Gastroesophageal sphincter (tissue), 4 donors: Measurements from ENCODE around the gene TMTC2. TPM values are rescaled to one million over a fixed set of nuclear protein-coding genes. Genes with fewer than 3 reads are reported as not detected.

Experiments used
- ATAC-seq: fragments of 150-250 bp; one replicate; pipeline ENCODE4 v1.9.1; 2016; ENCODE audit warnings: mild to moderate bottlenecking, moderate library complexity
- H3K27ac ChIP-seq, 4 donors: fragments of 200-600 bp; sonication (generic) in 3 of 4; 1 replicate in 3 of 4; 2 replicates in 1 of 4; pipeline ENCODE4 v1.5.1; 2016 to 2019
- H3K27me3 ChIP-seq: fragments of 200-600 bp; sonication (generic); one replicate; pipeline ENCODE4 v1.5.1; 2019
- H3K36me3 ChIP-seq, 2 donors: fragments of 200-600 bp; sonication (generic); one replicate each; pipeline ENCODE4 v1.5.1; 2019; ENCODE audit warnings: control low read depth in 1 of 2
- H3K4me1 ChIP-seq, 3 donors: fragments of 200-600 bp; sonication (generic); 1 replicate in 2 of 3; 2 replicates in 1 of 3; pipeline ENCODE4 v1.5.1; 2016 to 2019; ENCODE audit warnings: control low read depth in 2 of 3
- H3K4me3 ChIP-seq, 2 donors: fragments of 200-600 bp; sonication (generic); one replicate each; pipeline ENCODE4 v1.5.1; 2019; ENCODE audit warnings: mild to moderate bottlenecking in 1 of 2, moderate library complexity in 1 of 2
- H3K9me3 ChIP-seq, 3 donors: fragments of 200-600 bp; sonication (generic); one replicate each; pipeline ENCODE4 v1.5.1; 2017 to 2019; ENCODE audit warnings: control low read depth in 2 of 3
- EP300 ChIP-seq: sonication (generic); formaldehyde crosslinking; IDR thresholded peaks from one replicate; pipeline ENCODE4 v1.6.1; 2017; ENCODE audit warnings: antibody characterized with exemption, mild to moderate bottlenecking
- POLR2A ChIP-seq, 2 donors: fragments of 450-650 bp; IDR thresholded peaks; one replicate each; pipeline ENCODE4 v1.6.1; 2017; ENCODE audit warnings: antibody characterized with exemption in 2 of 2, mild to moderate bottlenecking in 2 of 2, moderate library complexity in 1 of 2
- POLR2AphosphoS5 ChIP-seq: sonication (generic); formaldehyde crosslinking; IDR thresholded peaks from one replicate; pipeline ENCODE4 v1.6.1; 2017; ENCODE audit warnings: antibody characterized with exemption
- WGBS, 2 donors: methylation state at CpG; one replicate each; pipeline ENCODE4 v1.1.5; 2018; ENCODE audit warnings: low coverage in 1 of 2; 5-methylcytosine and 5-hydroxymethylcytosine counted together
- total RNA-seq, 4 donors: library from RNA; depleted of rRNA; stranded (reverse); fragments of >200 nt; gene quantifications; one replicate each; pipeline ENCODE4 v1.1.0, GENCODE V29; 2016
- TF ChIP-seq, protein P1 (sequence below), 4 experiments: fragments of 200-600 bp in 2 of 4; fragments of 450-650 bp in 2 of 4; sonication (generic) in 1 of 4; IDR thresholded peaks; one replicate each; pipeline ENCODE4 v1.5.1; 2017 to 2019; ENCODE audit warnings: antibody characterized with exemption in 4 of 4, mild to moderate bottlenecking in 2 of 4, moderate library complexity in 2 of 4

TMTC2 gene
- total RNA-seq, 4 donors from 2014 or later = 7.4 to 21.8 (median 16.0) TPM

DNA sequence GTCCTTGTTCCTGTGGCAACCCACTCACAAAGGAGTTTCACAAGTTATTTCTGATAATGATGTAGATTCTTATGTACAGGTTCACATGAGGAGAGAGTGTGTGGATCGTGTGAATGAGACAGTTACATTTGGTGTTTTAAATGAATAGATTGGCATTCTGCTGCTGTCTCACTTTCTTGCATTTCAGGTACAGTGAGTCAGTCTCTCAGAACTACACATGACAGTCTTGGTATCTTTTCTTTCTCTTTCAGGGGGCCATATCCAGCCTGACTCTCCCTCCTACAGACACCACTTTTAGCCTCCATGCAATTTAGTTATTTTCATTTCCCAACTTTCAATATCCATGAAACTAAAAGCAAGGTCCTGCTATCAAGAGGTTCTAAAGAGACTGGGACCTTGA is 19.9 kb upstream of the TMTC2 start:
- Histone ChIP-seq H3K4me1 (peaks cover 0 to 7% (median 0%) of the 10 kb centered on the region in 3 donors), H3K27ac (no peak overlapping the region), H3K9me3 (no peaks in the 10 kb centered on the region), H3K4me3 (no peak overlapping the region), H3K36me3 (no peaks in the 10 kb centered on the region), H3K27me3 (no peaks in the 10 kb centered on the region)
- WGBS, 2 donors = 94 to 100% methylated on average over 1 of the region's 1 CpG
- no peak for TF ChIP-seq POLR2A (IDR thresholded peaks at IDR 0.05)
- TF ChIP-seq EP300 = no peak
- TF ChIP-seq, protein P1, sequence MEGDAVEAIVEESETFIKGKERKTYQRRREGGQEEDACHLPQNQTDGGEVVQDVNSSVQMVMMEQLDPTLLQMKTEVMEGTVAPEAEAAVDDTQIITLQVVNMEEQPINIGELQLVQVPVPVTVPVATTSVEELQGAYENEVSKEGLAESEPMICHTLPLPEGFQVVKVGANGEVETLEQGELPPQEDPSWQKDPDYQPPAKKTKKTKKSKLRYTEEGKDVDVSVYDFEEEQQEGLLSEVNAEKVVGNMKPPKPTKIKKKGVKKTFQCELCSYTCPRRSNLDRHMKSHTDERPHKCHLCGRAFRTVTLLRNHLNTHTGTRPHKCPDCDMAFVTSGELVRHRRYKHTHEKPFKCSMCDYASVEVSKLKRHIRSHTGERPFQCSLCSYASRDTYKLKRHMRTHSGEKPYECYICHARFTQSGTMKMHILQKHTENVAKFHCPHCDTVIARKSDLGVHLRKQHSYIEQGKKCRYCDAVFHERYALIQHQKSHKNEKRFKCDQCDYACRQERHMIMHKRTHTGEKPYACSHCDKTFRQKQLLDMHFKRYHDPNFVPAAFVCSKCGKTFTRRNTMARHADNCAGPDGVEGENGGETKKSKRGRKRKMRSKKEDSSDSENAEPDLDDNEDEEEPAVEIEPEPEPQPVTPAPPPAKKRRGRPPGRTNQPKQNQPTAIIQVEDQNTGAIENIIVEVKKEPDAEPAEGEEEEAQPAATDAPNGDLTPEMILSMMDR (IDR thresholded peaks at IDR 0.05) = no peak
- TF ChIP-seq POLR2AphosphoS5 = no peak
- no peak for ATAC-seq

DNA sequence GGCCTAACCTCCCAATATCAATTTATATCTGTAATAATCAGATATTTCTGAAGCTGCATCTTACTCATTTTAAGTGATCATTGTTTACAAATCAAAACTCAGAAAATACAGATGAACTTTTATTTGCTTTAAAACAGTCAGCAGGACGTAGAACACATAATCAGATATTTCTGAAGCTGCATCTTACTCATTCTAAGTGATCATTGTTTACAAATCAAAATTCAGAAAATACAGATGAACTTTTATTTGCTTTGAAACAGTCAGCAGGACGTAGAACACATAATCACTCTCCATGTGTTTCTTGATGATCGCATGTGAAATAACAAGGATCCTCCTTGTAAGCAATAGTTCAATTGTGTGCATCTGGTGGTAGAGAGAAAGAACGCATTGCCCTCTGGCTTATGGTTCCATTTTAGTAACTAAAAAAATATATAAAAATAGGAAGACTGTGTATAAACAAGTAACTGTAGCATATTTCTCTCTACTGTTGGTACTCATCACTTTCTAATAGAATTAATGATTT is 15.0 kb upstream of the TMTC2 start:
- H3K27me3 ChIP-seq = no peaks in the 10 kb centered on the region
- H3K9me3 ChIP-seq = no peaks in the 10 kb centered on the region
- H3K36me3 ChIP-seq = no peaks in the 10 kb centered on the region
- WGBS, 2 donors = 85 to 91% methylated on average over 4 of the region's 4 CpGs
- H3K4me3 ChIP-seq = no peak overlapping the region
- no peaks in the 10 kb centered on the region for H3K4me1 ChIP-seq
- TF ChIP-seq EP300 = no peak
- TF ChIP-seq POLR2A (IDR thresholded peaks at IDR 0.05) = no peak
- TF ChIP-seq, protein P1 (IDR thresholded peaks at IDR 0.05) = no peak
- TF ChIP-seq POLR2AphosphoS5 = no peak
- H3K27ac ChIP-seq = no peak overlapping the region
- no peak for ATAC-seq

DNA sequence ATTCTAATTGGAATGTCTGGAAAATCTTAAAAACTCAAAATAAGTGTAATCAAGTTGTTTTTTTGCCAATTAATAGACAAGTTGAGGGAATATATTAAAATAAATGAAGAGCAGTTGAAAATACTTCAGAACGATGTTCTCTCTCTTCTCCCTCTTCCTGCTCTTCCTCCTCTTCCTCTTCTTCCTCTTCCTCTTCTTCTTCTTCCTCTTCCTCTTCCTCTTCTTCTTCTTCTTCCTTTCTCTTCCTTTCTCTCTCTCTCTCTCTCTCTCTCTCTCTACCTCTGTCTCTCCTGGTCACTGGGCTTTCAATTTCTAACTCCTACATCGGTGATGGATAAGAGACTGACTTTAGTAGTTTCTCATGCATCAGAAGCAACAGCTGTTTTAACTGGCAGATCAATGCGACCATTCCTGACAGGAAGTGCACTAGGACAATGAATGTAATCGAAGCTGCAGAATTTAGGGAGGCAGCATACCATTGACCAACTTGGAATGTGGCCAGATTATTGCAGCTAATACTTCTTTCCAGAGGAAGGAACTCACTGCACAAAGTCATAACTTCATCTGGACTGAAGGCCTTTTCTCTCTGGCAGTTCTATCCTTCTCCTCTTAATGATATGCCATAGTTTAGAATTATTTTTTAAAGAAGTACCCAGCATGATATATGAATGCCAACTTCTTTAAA is 13.8 kb upstream of the TMTC2 start:
- H3K27me3 ChIP-seq = no peaks in the 10 kb centered on the region
- H3K4me3 ChIP-seq = no peak overlapping the region
- H3K9me3 ChIP-seq = no peaks in the 10 kb centered on the region
- no peak for ATAC-seq
- no peak for TF ChIP-seq POLR2A (IDR thresholded peaks at IDR 0.05)
- TF ChIP-seq, protein P1 (IDR thresholded peaks at IDR 0.05) = no peak
- TF ChIP-seq EP300 = no peak
- H3K4me1 ChIP-seq = no peaks in the 10 kb centered on the region
- WGBS, 2 donors = 35 to 57% methylated on average over 3 to 4 of the region's 4 CpGs
- no peaks in the 10 kb centered on the region for H3K36me3 ChIP-seq
- H3K27ac ChIP-seq = no peak overlapping the region

DNA sequence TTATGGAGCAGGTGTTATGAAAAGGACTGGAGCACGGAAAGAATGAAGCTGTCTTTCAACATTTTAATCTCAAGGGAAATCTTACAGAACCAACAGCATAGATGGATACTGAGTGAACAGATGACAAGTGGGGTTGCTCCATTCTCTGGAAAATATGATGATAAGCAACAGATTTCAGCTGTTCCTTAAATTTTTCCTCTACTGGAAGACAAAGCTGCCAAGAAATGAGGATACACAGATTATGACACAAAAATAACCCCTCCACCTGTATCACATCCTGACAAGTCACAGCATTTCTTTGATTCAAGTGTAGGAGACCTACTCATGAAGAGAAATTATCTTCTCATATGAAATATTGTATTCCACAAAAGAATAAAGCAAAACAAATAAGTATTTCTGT is 13.0 kb upstream of the TMTC2 start:
- 58% methylated on average over 1 of the region's 1 CpG; no CpG with 5 or more reads in 1 of the 2 donors for WGBS, 2 donors
- no peak overlapping the region for H3K4me3 ChIP-seq
- no peak for TF ChIP-seq EP300
- TF ChIP-seq, protein P1 (IDR thresholded peaks at IDR 0.05) = no peak
- no peak for TF ChIP-seq POLR2A (IDR thresholded peaks at IDR 0.05)
- no peak for TF ChIP-seq POLR2AphosphoS5
- no peaks in the 10 kb centered on the region for H3K27me3 ChIP-seq
- no peaks in the 10 kb centered on the region for H3K9me3 ChIP-seq
- H3K4me1 ChIP-seq = no peaks in the 10 kb centered on the region
- ATAC-seq = no peak
- no peaks in the 10 kb centered on the region for H3K36me3 ChIP-seq
- H3K27ac ChIP-seq = no peak overlapping the region

DNA sequence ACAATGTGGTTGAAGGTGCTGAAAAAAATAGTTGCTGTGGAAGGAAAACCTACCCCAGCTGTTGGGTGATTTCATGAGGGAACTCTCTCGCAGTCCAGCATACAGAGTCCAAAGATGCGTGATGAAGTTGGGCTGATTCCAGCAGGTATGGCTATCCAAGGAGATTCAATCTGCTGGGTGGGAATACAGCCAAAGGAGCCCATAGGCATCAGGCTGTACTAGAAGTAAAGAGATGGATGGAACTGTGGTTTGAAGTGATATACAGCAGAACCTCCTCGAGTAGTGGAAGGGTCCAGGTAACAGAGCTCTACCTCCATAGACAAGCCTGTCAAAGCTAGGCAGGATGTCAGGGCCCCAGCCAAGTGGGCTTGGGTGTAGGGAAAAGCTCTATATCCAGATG is 11.5 kb upstream of the TMTC2 start:
- no peaks in the 10 kb centered on the region for H3K27me3 ChIP-seq
- H3K36me3 ChIP-seq = no peaks in the 10 kb centered on the region
- no peak overlapping the region for H3K4me3 ChIP-seq
- TF ChIP-seq, protein P1 (IDR thresholded peaks at IDR 0.05) = no peak
- no peak for TF ChIP-seq POLR2AphosphoS5
- TF ChIP-seq EP300 = no peak
- H3K9me3 ChIP-seq = no peaks in the 10 kb centered on the region
- ATAC-seq = no peak
- H3K27ac ChIP-seq = no peak overlapping the region
- WGBS, 2 donors = 67 to 75% methylated on average over 3 of the region's 3 CpGs
- H3K4me1 ChIP-seq = no peaks in the 10 kb centered on the region
